Activated naive CD4-positive, alpha-beta T cell treated with anti-CD3 and anti-CD28 coated beads, Interleukin-2, amount 10 ng/mL, durations not matched to agents 7 days and 5 days (primary cell): ENCODE data around the gene MFSD6L.

Experiments
- CTCF ChIA-PET: fragments of 350-600 bp; sonication (Branson Sonifier 250); formaldehyde crosslinking; loops from one replicate; lab custom pipeline; 2021; ENCODE audit warnings: antibody characterized with exemption; lab: Charles Lee
- DNase-seq: peaks from one replicate; pipeline ENCODE4 v3.0.0-alpha.2; 2020
- H3K27ac Mint-ChIP-seq: one replicate; pipeline ENCODE4 v1.8.0; 2021; ENCODE audit warnings: mild to moderate bottlenecking, moderate library complexity, mixed read lengths
- H3K27me3 Mint-ChIP-seq: one replicate; pipeline ENCODE4 v1.8.0; 2021; ENCODE audit warnings: mild to moderate bottlenecking, mixed read lengths
- H3K36me3 Mint-ChIP-seq: one replicate; pipeline ENCODE4 v1.8.0; 2021; ENCODE audit warnings: mixed read lengths
- H3K4me1 Mint-ChIP-seq: one replicate; pipeline ENCODE4 v1.8.0; 2021; ENCODE audit warnings: mixed read lengths
- H3K4me3 Mint-ChIP-seq: one replicate; pipeline ENCODE4 v1.8.0; 2021; ENCODE audit warnings: mild to moderate bottlenecking, moderate library complexity, mixed read lengths
- H3K9me3 Mint-ChIP-seq: one replicate; pipeline ENCODE4 v1.8.0; 2021; ENCODE audit warnings: mixed read lengths

The MFSD6L gene

DNA sequence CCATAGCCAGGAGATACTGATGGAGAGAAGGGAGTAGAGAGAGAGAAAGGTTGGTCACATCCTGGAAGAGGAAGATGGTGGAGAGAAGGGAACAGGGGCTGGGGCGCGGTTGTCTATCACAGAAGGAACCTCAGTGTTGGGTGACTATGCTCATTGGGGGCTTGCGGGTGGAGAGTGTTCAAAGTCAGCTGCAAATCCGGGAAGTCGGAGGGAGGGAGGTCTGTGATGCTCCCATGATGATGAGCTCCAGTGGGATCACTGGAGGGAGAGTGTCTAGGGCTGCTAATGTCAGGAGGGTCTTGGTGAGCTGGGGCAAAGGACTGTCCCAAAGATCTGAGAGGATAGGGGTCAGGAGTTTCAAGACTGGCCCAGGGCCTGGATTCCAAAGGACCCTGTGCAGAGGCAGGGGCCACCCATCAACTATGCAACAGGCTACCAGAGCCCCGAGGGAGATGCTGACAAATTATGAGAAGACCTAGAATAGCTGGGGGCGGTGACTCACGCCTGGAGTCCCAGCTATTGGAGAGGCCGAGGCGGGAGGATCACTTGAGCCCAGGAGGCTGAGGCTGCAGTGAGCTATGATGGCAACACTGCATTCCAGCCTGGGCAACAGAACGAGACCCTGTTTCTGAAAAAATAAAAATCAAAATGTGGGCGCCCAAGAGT, 43.4 kb downstream of the MFSD6L start:
- Mint-ChIP-seq H3K4me1 (no peaks in the 10 kb centered on the region), H3K27me3 (peaks cover 40% of the 10 kb centered on the region), H3K4me3 (no peak overlapping the region), H3K27ac (no peak overlapping the region), H3K36me3 (no peaks in the 10 kb centered on the region), H3K9me3 (no peaks in the 10 kb centered on the region)
- CTCF ChIA-PET: no interaction called here
- DNase-seq: no peak

DNA sequence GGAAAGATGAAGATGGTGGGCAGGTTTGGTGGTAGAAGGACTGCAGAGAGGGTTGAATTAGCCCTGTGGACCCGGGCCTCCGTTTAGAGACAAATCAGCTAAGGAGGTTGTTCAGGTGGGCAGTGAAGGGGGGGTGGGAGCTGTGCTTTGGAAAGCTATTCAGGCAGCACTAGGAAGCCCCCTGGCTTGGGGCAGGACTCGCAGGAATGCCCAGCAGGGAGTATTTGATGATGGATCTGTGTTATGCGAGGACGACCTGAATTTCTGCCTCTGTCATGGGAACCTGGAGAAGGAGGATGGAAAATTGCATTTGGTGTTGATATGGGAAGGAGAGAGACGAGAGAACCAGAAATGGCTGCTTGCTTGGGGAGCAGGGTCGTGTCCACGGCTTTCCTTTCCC, 44.3 kb downstream of the MFSD6L start:
- CTCF ChIA-PET: interaction anchor here (1.0 to 1.5 kb wide), 4 partner anchors 31 to 243 kb away, joined by 3 to 6 read pairs (median 4); no protein-coding TSS in a partner anchor
- no peak for DNase-seq
- peaks cover 33% of the 10 kb centered on the region for H3K27me3 Mint-ChIP-seq
- H3K9me3 Mint-ChIP-seq: no peaks in the 10 kb centered on the region
- no peaks in the 10 kb centered on the region for H3K36me3 Mint-ChIP-seq
- H3K4me1 Mint-ChIP-seq: no peaks in the 10 kb centered on the region
- no peak overlapping the region for H3K4me3 Mint-ChIP-seq
- no peak overlapping the region for H3K27ac Mint-ChIP-seq

DNA sequence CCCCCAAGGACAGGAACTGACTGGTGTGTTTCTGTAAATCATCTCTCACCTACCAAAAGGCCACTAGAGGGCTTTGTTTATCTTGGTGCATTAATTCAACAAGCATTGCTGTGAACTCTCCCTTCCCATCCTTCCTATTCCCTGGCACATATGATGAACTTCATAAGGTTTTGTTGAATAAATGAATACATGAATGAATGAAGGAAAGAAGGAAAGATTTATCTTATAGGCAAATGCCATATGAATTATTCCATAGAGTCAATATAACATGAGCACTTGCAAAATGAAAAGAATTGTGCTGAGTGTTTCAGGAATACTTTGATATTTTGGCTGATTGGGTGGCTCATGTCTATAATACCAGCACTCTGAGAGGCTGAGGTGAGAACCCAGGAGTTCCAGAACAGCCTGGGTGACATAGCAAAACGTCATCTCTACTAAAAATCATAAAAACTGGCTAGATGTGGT, 45.2 kb downstream of the MFSD6L start:
- CTCF ChIA-PET: interaction anchor here (1.0 to 1.5 kb wide), 4 partner anchors 32 to 244 kb away, joined by 3 to 6 read pairs (median 4); no protein-coding TSS in a partner anchor
- DNase-seq: no peak
- H3K9me3 Mint-ChIP-seq: no peaks in the 10 kb centered on the region
- H3K4me1 Mint-ChIP-seq: no peaks in the 10 kb centered on the region
- no peak overlapping the region for H3K4me3 Mint-ChIP-seq
- no peaks in the 10 kb centered on the region for H3K36me3 Mint-ChIP-seq
- peaks cover 28% of the 10 kb centered on the region for H3K27me3 Mint-ChIP-seq
- H3K27ac Mint-ChIP-seq: no peak overlapping the region

DNA sequence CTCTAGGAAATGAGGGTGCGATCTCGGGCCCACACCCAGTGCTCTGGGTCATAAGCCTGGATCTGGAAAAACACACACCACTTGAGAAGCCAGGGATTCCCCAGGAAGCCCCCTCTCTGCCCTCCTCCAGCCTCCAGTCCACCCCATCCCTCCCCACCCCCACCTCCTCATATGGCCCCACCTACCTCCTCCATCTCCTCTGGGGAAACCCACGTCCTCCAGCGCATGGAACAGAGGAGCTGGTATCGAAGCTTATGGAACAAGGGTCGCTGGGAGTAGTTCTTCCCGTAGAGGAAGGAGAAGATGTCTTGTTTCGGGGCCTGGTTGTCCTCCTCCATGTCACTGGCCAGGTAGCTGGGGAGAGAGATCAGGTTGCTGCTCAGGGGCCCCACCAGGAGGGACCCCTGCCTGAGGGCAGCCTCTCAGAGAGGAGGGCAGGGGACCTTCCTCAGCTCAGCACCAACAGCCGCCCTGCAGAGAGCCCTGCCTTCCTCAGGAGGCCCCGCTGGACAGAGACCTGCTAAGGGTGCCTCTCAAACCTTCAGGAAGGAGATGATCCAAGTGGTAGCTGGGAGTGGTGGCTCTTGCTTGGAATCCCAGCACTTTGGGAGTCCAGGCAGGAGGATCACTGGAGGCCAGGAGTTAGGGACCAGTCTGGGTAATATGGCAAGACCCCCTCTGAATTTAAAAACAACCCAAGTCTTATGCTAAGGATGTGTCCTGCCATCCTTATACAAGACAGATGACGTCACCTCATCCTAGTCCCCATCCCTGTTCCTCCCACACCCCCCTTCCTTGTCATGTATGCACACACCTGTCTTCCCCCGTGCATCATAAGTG, 45.8 kb downstream of the MFSD6L start:
- no peaks in the 10 kb centered on the region for H3K9me3 Mint-ChIP-seq
- H3K4me3 Mint-ChIP-seq: no peak overlapping the region
- peaks cover 1% of the 10 kb centered on the region for H3K4me1 Mint-ChIP-seq
- H3K27me3 Mint-ChIP-seq: peaks cover 28% of the 10 kb centered on the region
- H3K36me3 Mint-ChIP-seq: no peaks in the 10 kb centered on the region
- CTCF ChIA-PET: interaction anchor here (1.0 to 1.5 kb wide), 4 partner anchors 32 to 244 kb away, joined by 3 to 8 read pairs (median 4); no protein-coding TSS in a partner anchor
- H3K27ac Mint-ChIP-seq: no peak overlapping the region
- no peak for DNase-seq

DNA sequence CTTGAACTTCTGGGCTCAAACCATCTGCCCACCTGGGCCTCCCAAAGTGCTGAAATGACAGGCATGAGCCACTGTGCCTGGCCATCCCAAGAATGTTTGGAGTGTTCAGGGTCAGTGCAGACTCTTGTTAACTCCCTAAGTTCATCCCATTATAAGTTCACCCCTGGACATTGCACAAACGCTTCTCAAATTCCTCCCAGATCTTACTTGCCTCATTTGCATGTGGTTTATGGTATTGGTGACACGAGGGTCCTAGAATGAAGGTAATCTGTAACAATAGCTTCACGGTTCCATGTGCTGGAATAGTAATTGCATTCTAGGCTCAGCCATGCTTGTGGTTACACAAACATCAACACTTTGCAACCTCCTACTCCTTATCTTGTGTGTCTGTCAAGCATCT, 49.5 kb downstream of the MFSD6L start:
- Mint-ChIP-seq H3K4me3 (no peak overlapping the region), H3K4me1 (peaks cover 19% of the 10 kb centered on the region), H3K27me3 (peaks cover 15% of the 10 kb centered on the region), H3K36me3 (no peaks in the 10 kb centered on the region), H3K9me3 (peaks cover 3% of the 10 kb centered on the region), H3K27ac (no peak overlapping the region)
- no peak for DNase-seq
- CTCF ChIA-PET: interaction anchor here (1.0 to 3.9 kb wide), 2 partner anchors 249 to 340 kb away, joined by 3 to 12 read pairs; no protein-coding TSS in a partner anchor

DNA sequence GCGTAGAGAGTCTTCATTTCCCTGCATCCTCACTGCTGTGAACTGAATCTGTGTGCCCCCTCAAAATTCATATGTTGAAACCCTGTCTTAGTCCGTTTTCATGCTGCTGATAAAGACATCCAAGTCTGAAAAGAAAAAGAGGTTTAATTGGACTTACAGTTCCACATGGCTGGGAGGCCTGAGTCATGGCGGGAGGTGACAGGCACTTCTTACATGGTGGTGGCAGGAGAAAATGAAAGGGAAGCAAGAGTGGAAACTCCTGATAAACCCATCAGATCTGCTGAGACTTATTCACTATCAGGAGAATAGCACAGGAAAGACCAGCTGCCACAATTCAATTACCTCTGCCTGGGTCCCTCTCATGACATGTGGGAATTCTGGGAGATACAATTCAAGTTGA, 51.4 kb downstream of the MFSD6L start:
- no peak for DNase-seq
- CTCF ChIA-PET: interaction anchor here (1.3 to 1.6 kb wide), 2 partner anchors 38 to 338 kb away, joined by 4 to 6 read pairs; no protein-coding TSS in a partner anchor
- Mint-ChIP-seq H3K36me3 (no peaks in the 10 kb centered on the region), H3K9me3 (peaks cover 3% of the 10 kb centered on the region), H3K27ac (no peak overlapping the region), H3K27me3 (peaks cover 15% of the 10 kb centered on the region), H3K4me1 (peaks cover 23% of the 10 kb centered on the region), H3K4me3 (no peak overlapping the region)
